Measurements from ENCODE around the gene GSTP1. TPM values are rescaled to one million over a fixed set of nuclear protein-coding genes. Genes with fewer than 3 reads are reported as not detected.
"Not testable (repeated sequence)": the region's sequence is repeated elsewhere in the genome, so short reads cannot be mapped to it uniquely, and the experiment has no call there.

Gene GSTP1
- total and polyA plus RNA-seq, 2 donors (not counting 1 experiment from before 2014, with no cell fraction given) = 360 to 642 TPM

- not testable (repeated sequence) for H3K9me3 ChIP-seq (ENCODE audit: control insufficient read depth, insufficient read depth, low read depth, low read length); H3K79me2 ChIP-seq (ENCODE audit: control insufficient read depth, insufficient read depth, low read length); H3K4me1 ChIP-seq (ENCODE audit: control insufficient read depth, extremely low read depth, insufficient read depth, low read length); H3K4me3 ChIP-seq (replicated peaks in 1 of 4; ENCODE audit: control extremely low read depth in 1 of 4, insufficient read depth in 1 of 4, low read depth in 3 of 4, low read length in 4 of 4); H3K9ac ChIP-seq (ENCODE audit: insufficient read depth, low read length); H2AFZ ChIP-seq (ENCODE audit: low read length); DNase-seq (ENCODE audit: low read depth in 2 of 2); H3K27ac ChIP-seq (ENCODE audit: insufficient read depth, low read length); H3K4me2 ChIP-seq (ENCODE audit: extremely low read depth, insufficient read depth, low read length); H3K36me3 ChIP-seq (ENCODE audit: control insufficient read depth, insufficient read depth, low read length); H4K20me1 ChIP-seq (ENCODE audit: control insufficient read depth, extremely low read depth, insufficient read depth, low read length)
- H3K27me3 ChIP-seq (ENCODE audit: control insufficient read depth, insufficient read depth, low read length) = peaks cover 15% of the 10 kb centered on the region
Measured at GRCh38 chr11:67619683-67620618, 36.3 kb downstream of the GSTP1 start.

- H3K4me1 ChIP-seq (ENCODE audit: control insufficient read depth, extremely low read depth, insufficient read depth, low read length); H3K4me3 ChIP-seq (replicated peaks in 1 of 4; ENCODE audit: control extremely low read depth in 1 of 4, insufficient read depth in 1 of 4, low read depth in 3 of 4, low read length in 4 of 4); H2AFZ ChIP-seq (ENCODE audit: low read length): not testable (repeated sequence)
Measured at GRCh38 chr11:67620621-67621020, 37.0 kb downstream of the GSTP1 start.

GRCh38 chr11:67621928-67622327 is 38.3 kb downstream of the GSTP1 start:
- H3K4me1 ChIP-seq (ENCODE audit: control insufficient read depth, extremely low read depth, insufficient read depth, low read length); H2AFZ ChIP-seq (ENCODE audit: low read length); DNase-seq (ENCODE audit: low read depth in 2 of 2); H3K36me3 ChIP-seq (ENCODE audit: control insufficient read depth, insufficient read depth, low read length); H3K4me2 ChIP-seq (ENCODE audit: extremely low read depth, insufficient read depth, low read length); H3K4me3 ChIP-seq (replicated peaks in 1 of 4; ENCODE audit: control extremely low read depth in 1 of 4, insufficient read depth in 1 of 4, low read depth in 3 of 4, low read length in 4 of 4); H3K27ac ChIP-seq (ENCODE audit: insufficient read depth, low read length); H3K9ac ChIP-seq (ENCODE audit: insufficient read depth, low read length); H3K27me3 ChIP-seq (ENCODE audit: control insufficient read depth, insufficient read depth, low read length); H3K9me3 ChIP-seq (ENCODE audit: control insufficient read depth, insufficient read depth, low read depth, low read length); H3K79me2 ChIP-seq (ENCODE audit: control insufficient read depth, insufficient read depth, low read length); H4K20me1 ChIP-seq (ENCODE audit: control insufficient read depth, extremely low read depth, insufficient read depth, low read length): not testable (repeated sequence)

More at GRCh38 chr11:67620621-67621020, 37.0 kb downstream of the GSTP1 start:
- H3K9me3 ChIP-seq (ENCODE audit: control insufficient read depth, insufficient read depth, low read depth, low read length); H3K79me2 ChIP-seq (ENCODE audit: control insufficient read depth, insufficient read depth, low read length); H4K20me1 ChIP-seq (ENCODE audit: control insufficient read depth, extremely low read depth, insufficient read depth, low read length); H3K27ac ChIP-seq (ENCODE audit: insufficient read depth, low read length); H3K36me3 ChIP-seq (ENCODE audit: control insufficient read depth, insufficient read depth, low read length); H3K9ac ChIP-seq (ENCODE audit: insufficient read depth, low read length); DNase-seq (ENCODE audit: low read depth in 2 of 2); H3K4me2 ChIP-seq (ENCODE audit: extremely low read depth, insufficient read depth, low read length): not testable (repeated sequence)
- peaks cover 14% of the 10 kb centered on the region for H3K27me3 ChIP-seq (ENCODE audit: control insufficient read depth, insufficient read depth, low read length)

- not testable (repeated sequence) for H3K9me3 ChIP-seq (ENCODE audit: control insufficient read depth, insufficient read depth, low read depth, low read length); DNase-seq (ENCODE audit: low read depth in 2 of 2); H3K4me1 ChIP-seq (ENCODE audit: control insufficient read depth, extremely low read depth, insufficient read depth, low read length); H2AFZ ChIP-seq (ENCODE audit: low read length); H3K4me2 ChIP-seq (ENCODE audit: extremely low read depth, insufficient read depth, low read length); H3K36me3 ChIP-seq (ENCODE audit: control insufficient read depth, insufficient read depth, low read length); H4K20me1 ChIP-seq (ENCODE audit: control insufficient read depth, extremely low read depth, insufficient read depth, low read length); H3K4me3 ChIP-seq (replicated peaks in 1 of 4; ENCODE audit: control extremely low read depth in 1 of 4, insufficient read depth in 1 of 4, low read depth in 3 of 4, low read length in 4 of 4); H3K9ac ChIP-seq (ENCODE audit: insufficient read depth, low read length); H3K27me3 ChIP-seq (ENCODE audit: control insufficient read depth, insufficient read depth, low read length); H3K79me2 ChIP-seq (ENCODE audit: control insufficient read depth, insufficient read depth, low read length); H3K27ac ChIP-seq (ENCODE audit: insufficient read depth, low read length)
Measured at GRCh38 chr11:67622905-67623304, 39.3 kb downstream of the GSTP1 start.

GRCh38 chr11:67623795-67624194 is 40.2 kb downstream of the GSTP1 start:
- not testable (repeated sequence) for H3K36me3 ChIP-seq (ENCODE audit: control insufficient read depth, insufficient read depth, low read length); H3K4me1 ChIP-seq (ENCODE audit: control insufficient read depth, extremely low read depth, insufficient read depth, low read length); H3K9me3 ChIP-seq (ENCODE audit: control insufficient read depth, insufficient read depth, low read depth, low read length); H3K4me3 ChIP-seq (replicated peaks in 1 of 4; ENCODE audit: control extremely low read depth in 1 of 4, insufficient read depth in 1 of 4, low read depth in 3 of 4, low read length in 4 of 4); H3K27me3 ChIP-seq (ENCODE audit: control insufficient read depth, insufficient read depth, low read length); H4K20me1 ChIP-seq (ENCODE audit: control insufficient read depth, extremely low read depth, insufficient read depth, low read length); H3K79me2 ChIP-seq (ENCODE audit: control insufficient read depth, insufficient read depth, low read length); H3K9ac ChIP-seq (ENCODE audit: insufficient read depth, low read length); DNase-seq (ENCODE audit: low read depth in 2 of 2); H2AFZ ChIP-seq (ENCODE audit: low read length); H3K27ac ChIP-seq (ENCODE audit: insufficient read depth, low read length); H3K4me2 ChIP-seq (ENCODE audit: extremely low read depth, insufficient read depth, low read length)

GRCh38 chr11:67626131-67626833 is 42.7 kb downstream of the GSTP1 start:
- not testable (repeated sequence) for H3K9ac ChIP-seq (ENCODE audit: insufficient read depth, low read length); H3K9me3 ChIP-seq (ENCODE audit: control insufficient read depth, insufficient read depth, low read depth, low read length); H4K20me1 ChIP-seq (ENCODE audit: control insufficient read depth, extremely low read depth, insufficient read depth, low read length); H3K79me2 ChIP-seq (ENCODE audit: control insufficient read depth, insufficient read depth, low read length); H3K27me3 ChIP-seq (ENCODE audit: control insufficient read depth, insufficient read depth, low read length); H2AFZ ChIP-seq (ENCODE audit: low read length); H3K27ac ChIP-seq (ENCODE audit: insufficient read depth, low read length); H3K4me1 ChIP-seq (ENCODE audit: control insufficient read depth, extremely low read depth, insufficient read depth, low read length); H3K4me3 ChIP-seq (replicated peaks in 1 of 4; ENCODE audit: control extremely low read depth in 1 of 4, insufficient read depth in 1 of 4, low read depth in 3 of 4, low read length in 4 of 4); H3K36me3 ChIP-seq (ENCODE audit: control insufficient read depth, insufficient read depth, low read length); DNase-seq (ENCODE audit: low read depth in 2 of 2); H3K4me2 ChIP-seq (ENCODE audit: extremely low read depth, insufficient read depth, low read length)
